NT2/D1 (cell line): ENCODE measurements around the gene ZHX3.

Experiments
- YY1 ChIP-seq: IDR thresholded peaks from 2 replicates; pipeline ENCODE4 v1.6.1; 2011; ENCODE audit not compliant: insufficient read length, insufficient read depth
- ZNF274 ChIP-seq: IDR thresholded peaks from 2 replicates; pipeline ENCODE4 v1.6.1; 2011; ENCODE audit warnings: mild to moderate bottlenecking, low read depth, low read length

DNA sequence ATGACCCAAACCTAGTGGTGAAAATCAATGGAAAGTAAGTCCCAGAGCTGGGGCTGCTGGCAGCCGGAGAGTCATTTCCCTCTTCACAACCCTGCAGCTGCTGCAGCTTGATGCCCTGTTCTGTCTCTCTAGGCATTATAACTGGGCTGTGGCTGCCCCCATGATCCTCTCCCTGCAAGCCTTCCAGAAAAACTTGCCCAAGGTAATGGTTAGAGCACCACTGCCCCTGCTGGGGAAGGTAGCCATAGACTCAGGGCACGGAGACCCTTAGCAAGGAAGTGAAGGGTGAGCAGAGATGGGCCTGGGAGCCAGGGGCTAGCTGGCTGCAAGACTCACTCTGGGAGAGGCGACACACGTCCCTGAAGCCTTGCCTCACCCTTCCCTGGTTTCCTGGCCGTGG lies 35.1 kb upstream of the ZHX3 start:
- TF ChIP-seq ZNF274: no peak
- no peak for TF ChIP-seq YY1
